Heart left ventricle (tissue), 13 donors: Measurements from ENCODE around the gene SELENOF.

Experiments
- POLR2A ChIP-seq, 2 donors: fragments of 450-650 bp; IDR thresholded peaks; one replicate each; pipeline ENCODE4 v1.6.1; 2017; ENCODE audit warnings: antibody characterized with exemption in 2 of 2, mild to moderate bottlenecking in 2 of 2, moderate library complexity in 2 of 2
- TF ChIP-seq, protein P1 (sequence below), 12 donors: fragments of 200-600 bp; sonication (generic) in 4 of 12; IDR thresholded peaks; one replicate each; pipeline versions ENCODE4 v1.5.0 to v1.8.0; 2018 to 2022; ENCODE audit warnings: antibody characterized with exemption in 12 of 12, mild to moderate bottlenecking in 5 of 12
- donor health status: ischemic (EF 13 %, LVEDD 7.1; RV severe dilation, severe dysfunction).
- donor health status: DM: no; HTN: yes; CAD: no.
- donor health status: DM: no; HTN: no; CAD: no.
- donor health status: ischemic (EF 25% LVEDD 6.9; RV normal size, moderate dysfunction).
- donor health status: ischemic (EF 25% LVEDD 5.7; RV mildly dilated, moderate dysfunction).
- donor health status: ischemic (EF 35%, LVEDD 5.7; RV mildly dilated, moderate dysfunction).
- donor health status: nonischemic (EF 11% LVEDD 7.7; RV severe dilation, severe dysfunction).
- donor health status: DM: yes; HTN: yes; CAD: no.
- donor health status: PGD.
- donor health status: ischemic (EF 29% LVEDD 5.4; RV normal size, mild dysfunction).
- donor health status: nonischemic (EF 23%, LVEDD 6.1; RV moderate dilation, normal function).

GRCh38 chr1:86848654-86849053, 65.3 kb downstream of the SELENOF start:
- TF ChIP-seq, protein P1, sequence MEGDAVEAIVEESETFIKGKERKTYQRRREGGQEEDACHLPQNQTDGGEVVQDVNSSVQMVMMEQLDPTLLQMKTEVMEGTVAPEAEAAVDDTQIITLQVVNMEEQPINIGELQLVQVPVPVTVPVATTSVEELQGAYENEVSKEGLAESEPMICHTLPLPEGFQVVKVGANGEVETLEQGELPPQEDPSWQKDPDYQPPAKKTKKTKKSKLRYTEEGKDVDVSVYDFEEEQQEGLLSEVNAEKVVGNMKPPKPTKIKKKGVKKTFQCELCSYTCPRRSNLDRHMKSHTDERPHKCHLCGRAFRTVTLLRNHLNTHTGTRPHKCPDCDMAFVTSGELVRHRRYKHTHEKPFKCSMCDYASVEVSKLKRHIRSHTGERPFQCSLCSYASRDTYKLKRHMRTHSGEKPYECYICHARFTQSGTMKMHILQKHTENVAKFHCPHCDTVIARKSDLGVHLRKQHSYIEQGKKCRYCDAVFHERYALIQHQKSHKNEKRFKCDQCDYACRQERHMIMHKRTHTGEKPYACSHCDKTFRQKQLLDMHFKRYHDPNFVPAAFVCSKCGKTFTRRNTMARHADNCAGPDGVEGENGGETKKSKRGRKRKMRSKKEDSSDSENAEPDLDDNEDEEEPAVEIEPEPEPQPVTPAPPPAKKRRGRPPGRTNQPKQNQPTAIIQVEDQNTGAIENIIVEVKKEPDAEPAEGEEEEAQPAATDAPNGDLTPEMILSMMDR (IDR thresholded peaks at IDR 0.05), result no peak
- TF ChIP-seq POLR2A (IDR thresholded peaks at IDR 0.05), result no peak
